H1 (cell line): ENCODE measurements around the gene METTL9. TPM values are rescaled to one million over a fixed set of nuclear protein-coding genes. Genes with fewer than 3 reads are reported as not detected.

Source experiments
- CTCF ChIA-PET: fragments of 300-600 bp; sonication (Branson Sonifier 250); formaldehyde crosslinking; loops from one replicate; lab custom pipeline; 2021; ENCODE audit not compliant: partially characterized antibody; lab: Charles Lee
- POLR2A ChIA-PET: fragments of 300-600 bp; sonication (Branson Sonifier 250); formaldehyde crosslinking; loops from one replicate; lab custom pipeline; 2021; ENCODE audit warnings: inconsistent platforms; ENCODE audit not compliant: partially characterized antibody; lab: Charles Lee
- DNase-seq, 2 experiments: peaks; one replicate each; pipeline versions ENCODE4 v3.0.0 to v3.0.0-alpha.2; 2010 to 2022; ENCODE audit warnings: low spot score in 2 of 2, low read depth in 1 of 2, mixed read lengths in 1 of 2
- FAIRE-seq: peaks from 2 replicates; lab custom pipeline; 2011; peaks lifted over from hg19 to GRCh38; lab: Jason Lieb, UNC
- H2AFZ ChIP-seq: 2 replicates; pipeline ENCODE4 v1.8.1; 2012; ENCODE audit warnings: low read length, inconsistent platforms
- H2AK5ac ChIP-seq: 2 replicates; pipeline ENCODE4 v1.6.1; 2013; ENCODE audit warnings: low read depth, low read length
- H2BK120ac ChIP-seq: replicated peaks from 2 replicates; pipeline ENCODE3; 2013; ENCODE audit warnings: low read depth, low read length, inconsistent platforms
- H2BK12ac ChIP-seq: 2 replicates; pipeline ENCODE4 v1.6.1; 2013; ENCODE audit warnings: low read depth, low read length
- H2BK15ac ChIP-seq: 2 replicates; pipeline ENCODE4 v1.6.1; 2013; ENCODE audit warnings: low read length
- H2BK20ac ChIP-seq: 2 replicates; pipeline ENCODE4 v1.6.1; 2013; ENCODE audit warnings: low read length
- H2BK5ac ChIP-seq: 2 replicates; pipeline ENCODE4 v1.6.1; 2013; ENCODE audit warnings: low read depth, low read length
- H3K14ac ChIP-seq: 2 replicates; pipeline ENCODE4 v1.6.1; 2013; ENCODE audit warnings: inconsistent platforms; ENCODE audit not compliant: insufficient read length
- H3K18ac ChIP-seq: 2 replicates; pipeline ENCODE4 v1.6.1; 2013; ENCODE audit warnings: low read length; ENCODE audit errors: extremely low read depth
- H3K23ac ChIP-seq: 2 replicates; pipeline ENCODE4 v1.6.1; 2013; ENCODE audit warnings: inconsistent platforms; ENCODE audit not compliant: insufficient read length
- H3K23me2 ChIP-seq: 2 replicates; pipeline ENCODE4 v1.6.1; 2013; ENCODE audit warnings: low read depth, low read length
- H3K27ac ChIP-seq: 2 replicates; pipeline ENCODE4 v1.6.1; 2011; ENCODE audit warnings: low read depth, low read length, inconsistent platforms
- H3K27me3 ChIP-seq, 4 experiments: replicated peaks in 1 of 4; 1 replicate in 1 of 4; 2 replicates in 3 of 4; pipeline versions ENCODE4 v1.6.1 to v1.8.1; 2011 to 2013; ENCODE audit warnings: low read length in 3 of 4, mild to moderate bottlenecking in 3 of 4, inconsistent platforms in 2 of 4, mixed read lengths in 2 of 4, moderate library complexity in 1 of 4; ENCODE audit not compliant: control insufficient read depth in 3 of 4, insufficient read depth in 3 of 4; ENCODE audit errors: extremely low read depth in 1 of 4
- H3K36me3 ChIP-seq, 4 experiments: 2 replicates each; pipeline versions ENCODE4 v1.6.1 to v1.8.1; 2011 to 2013; ENCODE audit warnings: mild to moderate bottlenecking in 4 of 4, low read length in 3 of 4, moderate library complexity in 2 of 4, control low read depth in 1 of 4, inconsistent platforms in 1 of 4; ENCODE audit not compliant: insufficient read depth in 4 of 4, control insufficient read depth in 2 of 4
- H3K4ac ChIP-seq: replicated peaks from 2 replicates; pipeline ENCODE3; 2013; ENCODE audit warnings: low read length, low read depth, mixed read lengths, inconsistent platforms; ENCODE audit not compliant: insufficient read length
- H3K4me1 ChIP-seq, 4 experiments: replicated peaks in 1 of 4; 1 replicate in 1 of 4; 2 replicates in 3 of 4; pipeline versions ENCODE4 v1.6.1 to v1.8.1; 2011 to 2013; ENCODE audit warnings: low read length in 3 of 4, inconsistent platforms in 2 of 4, mixed read lengths in 1 of 4; ENCODE audit not compliant: insufficient read depth in 4 of 4, control insufficient read depth in 3 of 4
- H3K4me2 ChIP-seq, 2 experiments: 2 replicates each; pipeline versions ENCODE4 v1.6.1 to v1.8.1; 2011 to 2013; ENCODE audit warnings: low read depth in 2 of 2, low read length in 2 of 2, control low read depth in 1 of 2, inconsistent platforms in 1 of 2, mild to moderate bottlenecking in 1 of 2; ENCODE audit not compliant: insufficient read depth in 1 of 2
- H3K4me3 ChIP-seq, 4 experiments: fragments of 200-600, 300-600 bp in 1 of 4; sonication (generic), shearing (Covaris generic), sonication (Bioruptor Twin) in 1 of 4; 2 replicates each; pipeline versions ENCODE4 v1.5.1 to v1.8.1; 2011 to 2016; ENCODE audit warnings: low read length in 4 of 4, low read depth in 3 of 4, control low read depth in 2 of 4, inconsistent platforms in 2 of 4, mild to moderate bottlenecking in 2 of 4, mixed read lengths in 1 of 4, moderate library complexity in 1 of 4; ENCODE audit not compliant: insufficient read depth in 2 of 4; ENCODE audit errors: extremely low read depth in 1 of 4
- H3K56ac ChIP-seq: replicated peaks from 2 replicates; pipeline ENCODE3; 2013; ENCODE audit warnings: low read depth, mild to moderate bottlenecking, mixed read lengths, low read length, inconsistent platforms; ENCODE audit not compliant: insufficient read length
- H3K79me1 ChIP-seq: 2 replicates; pipeline ENCODE4 v1.6.1; 2013; ENCODE audit warnings: low read depth, low read length, control low read depth
- H3K79me2 ChIP-seq, 2 experiments: 2 replicates each; pipeline versions ENCODE4 v1.6.1 to v1.8.1; 2012 to 2013; ENCODE audit warnings: low read length in 2 of 2, mild to moderate bottlenecking in 2 of 2, inconsistent platforms in 1 of 2; ENCODE audit not compliant: insufficient read depth in 2 of 2, control insufficient read depth in 1 of 2
- H3K9ac ChIP-seq, 4 experiments: replicated peaks in 1 of 4; 1 replicate in 1 of 4; 2 replicates in 3 of 4; pipeline versions ENCODE4 v1.6.1 to v1.8.1; 2011 to 2013; ENCODE audit warnings: low read depth in 3 of 4, low read length in 3 of 4, control low read depth in 2 of 4, mild to moderate bottlenecking in 2 of 4, moderate library complexity in 2 of 4, inconsistent platforms in 1 of 4; ENCODE audit errors: extremely low read depth in 1 of 4
- H3K9me3 ChIP-seq, 2 experiments: 2 replicates each; pipeline versions ENCODE4 v1.6.1 to v1.8.1; 2012 to 2013; ENCODE audit warnings: mild to moderate bottlenecking in 2 of 2, moderate library complexity in 2 of 2, control low read depth in 1 of 2, inconsistent platforms in 1 of 2, low read depth in 1 of 2, low read length in 1 of 2, mixed read lengths in 1 of 2; ENCODE audit not compliant: insufficient read depth in 2 of 2
- H4K20me1 ChIP-seq, 2 experiments: replicated peaks in 1 of 2; 2 replicates each; pipeline versions ENCODE3 to v1.8.1; 2011 to 2013; ENCODE audit warnings: inconsistent platforms in 2 of 2, low read length in 2 of 2, mild to moderate bottlenecking in 1 of 2; ENCODE audit not compliant: insufficient read depth in 2 of 2, control insufficient read depth in 1 of 2
- H4K5ac ChIP-seq: 2 replicates; pipeline ENCODE4 v1.6.1; 2013; ENCODE audit warnings: low read length, low read depth, mixed read lengths, inconsistent platforms; ENCODE audit not compliant: insufficient read length
- H4K8ac ChIP-seq: 2 replicates; pipeline ENCODE4 v1.8.0; 2013; ENCODE audit warnings: mild to moderate bottlenecking, moderate library complexity, low read length, inconsistent platforms; ENCODE audit not compliant: insufficient read depth; ENCODE audit errors: extremely low read depth
- H4K91ac ChIP-seq: replicated peaks from 2 replicates; pipeline ENCODE3; 2013; ENCODE audit warnings: low read length, mixed read lengths, inconsistent platforms; ENCODE audit not compliant: insufficient read length
- BCL11A ChIP-seq, 2 experiments: IDR thresholded peaks; one replicate each; pipeline ENCODE4 v1.6.1; 2011; ENCODE audit warnings: low read depth in 2 of 2, low read length in 2 of 2, mild to moderate bottlenecking in 2 of 2
- CTCF ChIP-seq, 3 experiments: IDR thresholded peaks; 1 replicate in 2 of 3; 2 replicates in 1 of 3; pipeline versions ENCODE4 v1.5.1 to v1.6.1; 2011; ENCODE audit warnings: low read length in 3 of 3, mild to moderate bottlenecking in 3 of 3, inconsistent platforms in 2 of 3, low read depth in 1 of 3, moderate library complexity in 1 of 3; ENCODE audit not compliant: insufficient read depth in 1 of 3; ENCODE audit errors: control extremely low read depth in 1 of 3
- HDAC6 ChIP-seq: IDR thresholded peaks from one replicate; pipeline ENCODE4 v1.7.1; 2012; ENCODE audit warnings: low read depth, mild to moderate bottlenecking, inconsistent platforms, low read length, moderate library complexity
- KDM5A ChIP-seq: fragments of 200-600 bp; IDR thresholded peaks from 2 replicates; pipeline ENCODE4 v1.7.1; 2012; ENCODE audit warnings: mild to moderate bottlenecking, low read length, inconsistent platforms, mixed read lengths
- MAX ChIP-seq: IDR thresholded peaks from 2 replicates; pipeline ENCODE4 v1.6.1; 2012; ENCODE audit warnings: inconsistent platforms
- RFX5 ChIP-seq: IDR thresholded peaks from 2 replicates; pipeline ENCODE4 v1.6.1; 2011; ENCODE audit warnings: low read depth, low read length, improper control_type of control experiment, borderline replicate concordance
- SIN3A ChIP-seq, 2 experiments: IDR thresholded peaks in 1 of 2; conservative IDR thresholded peaks in 1 of 2; 2 replicates each; pipeline ENCODE4 v1.6.1; 2011 to 2012; ENCODE audit warnings: low read length in 2 of 2, improper control_type of control experiment in 1 of 2, low read depth in 1 of 2, mild to moderate bottlenecking in 1 of 2
- TEAD4 ChIP-seq: IDR thresholded peaks from 2 replicates; pipeline ENCODE4 v1.6.1; 2012; ENCODE audit warnings: low read depth, low read length, inconsistent platforms, mixed read lengths
- YY1 ChIP-seq: IDR thresholded peaks from 2 replicates; pipeline ENCODE4 v1.6.1; 2011; ENCODE audit warnings: low read depth, mild to moderate bottlenecking, low read length
- WGBS, 2 experiments: shearing (Covaris generic) in 1 of 2; methylation state at CpG; one replicate each; pipeline versions ENCODE4 v1.1.6 to v1.1.7; 2013 to 2015; ENCODE audit warnings: low lambda C conversion rate in 2 of 2, mixed read lengths in 2 of 2, inconsistent platforms in 1 of 2, low coverage in 1 of 2, missing lambda C conversion rate in 1 of 2; ENCODE audit not compliant: insufficient replicate concordance in 2 of 2, insufficient coverage in 1 of 2, insufficient read length in 1 of 2; ENCODE audit errors: extremely low coverage in 1 of 2, missing lambda C conversion rate in 1 of 2; 5-methylcytosine and 5-hydroxymethylcytosine counted together
- polyA plus RNA-seq, 7 experiments: library from polyadenylated mRNA; depleted of rRNA in 3 of 7; stranded (reverse) in 5 of 7; unstranded in 2 of 7; fragments of >200 nt in 5 of 7; fragments of 200-250 nt in 2 of 7; gene quantifications; 1 replicate in 5 of 7; 2 replicates in 1 of 7; 4 replicates in 1 of 7; pipeline versions ENCODE4 v1.2.1 to v1.2.3, GENCODE V29; 2011 to 2013; ENCODE audit warnings: missing spikeins in 2 of 7, mixed read lengths in 2 of 7
- total RNA-seq: library from RNA; stranded (reverse); fragmentation: NEBNext Ultra II Directional; extraction: Animal tissue kit (Norgen Biotek cat#: 25700); gene quantifications from 2 replicates; pipeline ENCODE4 v1.2.1, GENCODE V29; 2021

Gene METTL9
- total and polyA plus RNA-seq, 2 of the 8 experiments (the other 6 are each of a cell fraction or from before 2014, with no cell fraction given): 45.4 to 112 TPM

GRCh38 chr16:21685034-21685455 is 85.7 kb downstream of the METTL9 start:
- Histone ChIP-seq H3K4me2 (no peak overlapping the region), H3K4me1 (no peaks in the 10 kb centered on the region), H3K56ac (no peak overlapping the region), H3K9me3 (no peaks in the 10 kb centered on the region), H3K79me2 (no peaks in the 10 kb centered on the region), H3K18ac (no peak overlapping the region), H3K23me2 (no peaks in the 10 kb centered on the region; the same call in 1 of the 2 replicates), H2BK15ac (no peak overlapping the region), H2BK5ac (no peak overlapping the region), H2BK120ac (no peak overlapping the region), H4K20me1 (no peaks in the 10 kb centered on the region), H4K8ac (no peak overlapping the region), H3K23ac (no peak overlapping the region), H3K27me3 (no peaks in the 10 kb centered on the region), H3K36me3 (no peaks in the 10 kb centered on the region), H2BK20ac (no peak overlapping the region), H3K14ac (no peak overlapping the region), H4K91ac (no peak overlapping the region)
- peak in 1 of 2 experiments; percentile 83 for DNase-seq
- 78% methylated on average over 14 of the region's 14 CpGs; no CpG with 5 or more reads in 1 of the 2 experiments for WGBS, 2 experiments
- POLR2A ChIA-PET: no interaction called here
- TF ChIP-seq YY1 (no peak), HDAC6 (no peak), MAX (peak; percentile 86), BCL11A (IDR thresholded peaks at IDR 0.05; ENCODE audit: low read depth in 2 of 2, low read length in 2 of 2) (no peak), CTCF (IDR thresholded peaks at IDR 0.05; ENCODE audit: control extremely low read depth in 1 of 3, insufficient read depth in 1 of 3, low read depth in 1 of 3, low read length in 3 of 3) (no peak), TEAD4 (0 out of 2 replicates have a peak, but pooled peaks have one; percentile 4), RFX5 (no peak), SIN3A (conservative IDR thresholded peaks at IDR 0.05 in 1 of 2, IDR thresholded peaks at IDR 0.05 in 1 of 2; ENCODE audit: low read depth in 1 of 2, low read length in 2 of 2) (peak; percentile 64 to 76; a peak in 1 of 4 replicates), KDM5A (no peak)
- TF ChIP-seq, all 59 proteins: peak for 3
- no peak overlapping the region for H2BK12ac ChIP-seq
- no peak overlapping the region for H3K4ac ChIP-seq
- no peak overlapping the region for H3K9ac ChIP-seq
- no peak for FAIRE-seq
- H3K79me1 ChIP-seq: no peaks in the 10 kb centered on the region
- H2AK5ac ChIP-seq: no peak overlapping the region
- CTCF ChIA-PET: interaction anchor here (0.5 to 8.6 kb wide), 17 partner anchors 8 to 1811 kb away, joined by 3 to 93 read pairs (median 4); no protein-coding TSS in a partner anchor
- H4K5ac ChIP-seq: no peak overlapping the region
- H2AFZ ChIP-seq: no peak overlapping the region
- no peak overlapping the region for H3K27ac ChIP-seq
- H3K4me3 ChIP-seq: no peak overlapping the region
